ENCODE results near the gene APOBEC3C. TPM values are rescaled to one million over a fixed set of nuclear protein-coding genes. Genes with fewer than 3 reads are reported as not detected.
"Not testable (repeated sequence)": the region's sequence is repeated elsewhere in the genome, so short reads cannot be mapped to it uniquely, and the experiment has no call there.

Gene APOBEC3C
- total and polyA plus RNA-seq, 8 donors = 1.2 to 15.4 (median 7.7) TPM

DNA sequence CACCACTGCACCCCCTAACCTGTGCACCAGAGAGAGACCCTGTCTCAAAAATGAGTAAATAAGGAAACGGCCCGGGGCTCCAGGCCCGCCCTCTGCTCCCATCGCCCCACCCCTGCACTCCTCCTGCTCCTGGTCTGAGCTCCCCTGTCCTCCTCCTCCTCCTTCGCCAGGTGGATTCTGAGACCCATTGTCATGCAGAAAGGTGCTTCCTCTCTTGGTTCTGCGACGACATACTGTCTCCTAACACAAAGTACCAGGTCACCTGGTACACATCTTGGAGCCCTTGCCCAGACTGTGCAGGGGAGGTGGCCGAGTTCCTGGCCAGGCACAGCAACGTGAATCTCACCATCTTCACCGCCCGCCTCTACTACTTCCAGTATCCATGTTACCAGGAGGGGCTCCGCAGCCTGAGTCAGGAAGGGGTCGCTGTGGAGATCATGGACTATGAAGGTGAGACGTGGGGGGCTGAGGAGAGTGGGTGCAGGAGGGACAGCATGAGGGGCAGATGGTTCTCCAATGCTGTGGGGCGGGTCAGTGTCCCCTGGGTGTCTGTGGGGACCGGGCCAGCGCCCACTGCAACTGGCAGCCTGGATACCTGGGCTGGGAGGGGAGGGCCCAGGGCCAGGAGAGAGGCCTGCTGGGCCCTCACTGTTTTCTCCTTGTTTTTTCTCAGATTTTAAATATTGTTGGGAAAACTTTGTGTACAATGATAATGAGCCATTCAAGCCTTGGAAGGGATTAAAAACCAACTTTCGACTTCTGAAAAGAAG, 3.7 kb downstream of the APOBEC3C start:
- intact Hi-C loops (cut with DNase I; ENCODE audit: low total_unique reads) = loop anchor here (10.0 kb wide), 1 partner anchor 107 kb away; no protein-coding TSS in a partner anchor
- Histone ChIP-seq H3K27ac (no peak overlapping the region), H3K9me3 (no peaks in the 10 kb centered on the region), H3K4me3 (no peak overlapping the region), H3K4me1 (peaks cover 26 to 48% (median 37%) of the 10 kb centered on the region in 4 donors), H3K36me3 (peaks cover 0 to 12% (median 7%) of the 10 kb centered on the region in 4 donors), H3K27me3 (no peaks in the 10 kb centered on the region)
- WGBS, 5 donors = 82 to 91% (median 83%) methylated on average over 17 to 18 of the region's 18 CpGs
- DNase-seq = no peak
- no peak for TF ChIP-seq POLR2AphosphoS5 (IDR thresholded peaks at IDR 0.05)
- TF ChIP-seq POLR2A (IDR thresholded peaks at IDR 0.05) = no peak
- TF ChIP-seq EP300 (IDR thresholded peaks at IDR 0.05) = no peak
- TF ChIP-seq, protein P1, sequence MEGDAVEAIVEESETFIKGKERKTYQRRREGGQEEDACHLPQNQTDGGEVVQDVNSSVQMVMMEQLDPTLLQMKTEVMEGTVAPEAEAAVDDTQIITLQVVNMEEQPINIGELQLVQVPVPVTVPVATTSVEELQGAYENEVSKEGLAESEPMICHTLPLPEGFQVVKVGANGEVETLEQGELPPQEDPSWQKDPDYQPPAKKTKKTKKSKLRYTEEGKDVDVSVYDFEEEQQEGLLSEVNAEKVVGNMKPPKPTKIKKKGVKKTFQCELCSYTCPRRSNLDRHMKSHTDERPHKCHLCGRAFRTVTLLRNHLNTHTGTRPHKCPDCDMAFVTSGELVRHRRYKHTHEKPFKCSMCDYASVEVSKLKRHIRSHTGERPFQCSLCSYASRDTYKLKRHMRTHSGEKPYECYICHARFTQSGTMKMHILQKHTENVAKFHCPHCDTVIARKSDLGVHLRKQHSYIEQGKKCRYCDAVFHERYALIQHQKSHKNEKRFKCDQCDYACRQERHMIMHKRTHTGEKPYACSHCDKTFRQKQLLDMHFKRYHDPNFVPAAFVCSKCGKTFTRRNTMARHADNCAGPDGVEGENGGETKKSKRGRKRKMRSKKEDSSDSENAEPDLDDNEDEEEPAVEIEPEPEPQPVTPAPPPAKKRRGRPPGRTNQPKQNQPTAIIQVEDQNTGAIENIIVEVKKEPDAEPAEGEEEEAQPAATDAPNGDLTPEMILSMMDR (IDR thresholded peaks at IDR 0.05) = no peak

DNA sequence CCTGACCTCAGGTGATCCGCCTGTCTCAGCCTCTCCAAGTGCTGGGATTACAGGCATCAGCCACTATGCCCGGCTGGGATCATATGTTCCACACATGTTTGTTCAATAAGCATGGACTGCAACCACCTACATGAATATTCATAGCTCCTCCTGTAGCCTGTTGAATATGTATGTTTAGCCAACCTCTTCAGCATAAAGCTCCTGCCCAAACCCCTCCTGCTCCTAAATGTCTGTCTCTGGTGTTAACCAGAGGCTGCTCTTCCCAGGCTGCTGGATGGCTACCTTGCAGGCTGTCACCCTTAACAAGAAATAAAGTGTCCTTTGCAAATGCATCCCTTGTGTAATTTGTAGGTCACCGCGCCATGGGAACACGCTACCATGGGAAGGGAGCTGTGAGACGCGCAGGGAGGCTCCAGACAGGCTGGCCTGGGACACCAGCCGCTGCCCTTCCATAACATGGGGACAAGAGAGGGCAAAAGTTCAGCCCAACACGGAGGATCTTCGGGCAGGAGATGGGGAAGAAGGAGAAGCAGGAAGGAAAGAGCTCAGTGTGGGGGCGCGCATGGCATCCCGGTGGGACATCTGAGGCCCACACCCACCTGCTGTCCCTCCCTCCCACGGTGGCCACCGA, 6.1 kb downstream of the APOBEC3C start:
- H3K9me3 ChIP-seq; H3K27me3 ChIP-seq; DNase-seq; intact Hi-C loops (cut with DNase I; ENCODE audit: low total_unique reads): not testable (repeated sequence)
- 33 to 55% (median 36%) methylated on average over 11 to 15 of the region's 15 CpGs for WGBS, 5 donors
- H3K4me1 ChIP-seq = peaks cover 16 to 43% (median 21%) of the 10 kb centered on the region in 4 donors
- peak overlapping the region; percentile 39 to 63 (median 48) for H3K4me3 ChIP-seq
- H3K27ac ChIP-seq = peak overlapping the region; percentile 67 to 85 (median 83)
- H3K36me3 ChIP-seq = peaks cover 5 to 29% (median 22%) of the 10 kb centered on the region in 4 donors

DNA sequence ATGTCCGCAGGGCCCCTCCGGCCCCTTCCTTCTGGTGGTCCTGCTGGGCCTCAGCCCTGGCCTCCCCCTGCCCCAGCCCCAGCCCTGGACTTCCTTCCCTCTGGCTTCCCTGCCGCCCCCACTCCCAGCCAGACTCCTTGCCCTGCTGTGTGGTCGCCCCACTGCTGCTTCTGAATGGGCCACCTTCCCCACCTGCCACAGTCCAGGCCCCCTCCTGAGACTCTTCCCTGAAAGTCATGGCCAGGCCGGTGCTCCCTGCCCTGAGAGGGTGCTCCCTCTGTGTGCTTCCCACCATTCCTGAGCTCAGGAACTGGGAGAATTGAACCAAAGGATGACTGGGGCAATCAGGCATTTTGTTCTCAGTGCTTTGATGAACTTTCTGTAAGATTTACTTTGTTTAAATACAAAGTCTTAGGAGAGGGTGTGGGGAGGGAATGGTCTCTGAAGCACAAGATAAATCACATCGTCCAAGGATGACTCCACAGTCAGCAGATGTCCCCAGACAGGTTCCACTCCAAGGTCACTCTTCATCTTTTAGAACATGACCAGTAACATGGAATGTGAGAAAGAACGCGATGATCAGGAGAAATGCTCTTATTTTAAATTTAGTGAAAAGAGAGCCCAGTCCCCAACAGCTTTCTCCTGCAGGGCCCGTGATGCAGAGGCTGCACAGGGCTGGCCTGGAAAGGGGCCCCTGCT, 7.6 kb downstream of the APOBEC3C start:
- H3K4me1 ChIP-seq = peaks cover 12 to 38% (median 16%) of the 10 kb centered on the region in 4 donors
- intact Hi-C loops (cut with DNase I; ENCODE audit: low total_unique reads) = no loop called here
- no peaks in the 10 kb centered on the region for H3K27me3 ChIP-seq
- no peaks in the 10 kb centered on the region for H3K9me3 ChIP-seq
- WGBS, 5 donors = 28 to 43% (median 34%) methylated on average over 8 to 9 of the region's 9 CpGs
- H3K36me3 ChIP-seq = peaks cover 5 to 38% (median 26%) of the 10 kb centered on the region in 4 donors
- peak overlapping the region; percentile 82 to 85 (median 83) for H3K27ac ChIP-seq
- H3K4me3 ChIP-seq = peak overlapping the region; percentile 39 to 63 (median 48)
- no peak for DNase-seq
- TF ChIP-seq POLR2A (IDR thresholded peaks at IDR 0.05) (no peak), EP300 (IDR thresholded peaks at IDR 0.05) (no peak)
- TF ChIP-seq, protein P1 (IDR thresholded peaks at IDR 0.05) = no peak

DNA sequence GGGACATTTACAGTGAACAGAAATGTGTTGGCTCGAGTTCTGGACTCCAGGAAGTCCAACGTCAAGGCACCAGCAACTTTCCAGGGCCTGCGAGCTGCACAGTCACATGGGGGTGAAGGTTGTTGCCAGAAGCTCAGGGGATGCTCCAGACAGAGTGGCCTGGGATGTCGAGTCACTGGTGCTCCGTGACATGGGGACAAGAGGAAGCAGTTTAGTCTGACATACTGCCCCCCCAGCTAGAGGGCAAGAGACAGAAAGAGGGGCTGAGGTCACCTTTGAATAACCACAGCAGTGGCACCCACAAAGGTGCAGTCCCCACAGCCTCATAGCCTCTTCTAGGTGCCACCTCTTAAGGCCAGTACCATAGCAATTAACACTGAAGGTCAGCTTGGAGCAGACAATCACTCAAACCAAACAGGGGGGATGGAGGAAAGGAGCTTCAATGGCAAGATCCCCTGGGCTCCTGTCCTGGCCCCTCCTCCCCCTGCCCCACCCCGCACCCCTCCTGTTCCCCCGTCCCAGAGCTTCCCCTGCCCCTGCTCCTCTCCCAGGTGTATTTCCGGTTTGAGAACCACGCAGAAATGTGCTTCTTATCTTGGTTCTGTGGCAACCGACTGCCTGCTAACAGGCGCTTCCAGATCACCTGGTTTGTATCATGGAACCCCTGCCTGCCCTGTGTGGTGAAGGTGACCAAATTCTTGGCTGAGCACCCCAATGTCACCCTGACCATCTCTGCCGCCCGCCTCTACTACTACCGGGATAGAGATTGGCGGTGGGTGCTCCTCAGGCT, 10.7 kb downstream of the APOBEC3C start:
- DNase-seq = no peak
- intact Hi-C loops (cut with DNase I; ENCODE audit: low total_unique reads) = no loop called here
- Histone ChIP-seq H3K4me1 (peaks cover 12 to 38% (median 16%) of the 10 kb centered on the region in 4 donors), H3K36me3 (peaks cover 5 to 29% (median 18%) of the 10 kb centered on the region in 4 donors), H3K4me3 (no peak overlapping the region), H3K27me3 (no peaks in the 10 kb centered on the region), H3K9me3 (no peaks in the 10 kb centered on the region), H3K27ac (peak overlapping the region in 1 of 5 donors; percentile 8)
- 51 to 69% (median 61%) methylated on average over 15 of the region's 15 CpGs for WGBS, 5 donors
- TF ChIP-seq POLR2AphosphoS5 (IDR thresholded peaks at IDR 0.05) (no peak), EP300 (IDR thresholded peaks at IDR 0.05) (no peak), POLR2A (IDR thresholded peaks at IDR 0.05) (no peak)
- TF ChIP-seq, protein P1 (IDR thresholded peaks at IDR 0.05) = no peak

All from stomach (tissue), 9 donors.